Right lobe of liver (tissue), 6 donors: ENCODE data around the gene P3H2. TPM values are rescaled to one million over a fixed set of nuclear protein-coding genes. Genes with fewer than 3 reads are reported as not detected.

Experiments used
- ATAC-seq, 4 donors: fragments of 200-7000 bp; cut with Tn5 transposase; one replicate each; pipeline ENCODE4 v1.9.1; 2020; ENCODE audit warnings: mild to moderate bottlenecking in 4 of 4, moderate library complexity in 4 of 4
- DNase-seq, 3 donors: peaks; one replicate each; pipeline ENCODE4 v3.0.0-alpha.2; 2020
- H3K27ac ChIP-seq, 3 donors: fragments of 200-600 bp; one replicate each; pipeline ENCODE4 v1.8.0; 2022
- H3K27me3 ChIP-seq, 2 donors: fragments of 200-600 bp; one replicate each; pipeline ENCODE4 v1.8.0; 2022
- H3K36me3 ChIP-seq, 4 donors: fragments of 200-600 bp; sonication (generic) in 1 of 4; one replicate each; pipeline versions ENCODE4 v1.5.1 to v1.8.0; 2017 to 2022; ENCODE audit warnings: control low read depth in 1 of 4
- H3K4me1 ChIP-seq, 4 donors: fragments of 200-600 bp; sonication (generic) in 1 of 4; one replicate each; pipeline versions ENCODE4 v1.5.1 to v1.8.0; 2017 to 2022; ENCODE audit warnings: control low read depth in 1 of 4
- H3K4me3 ChIP-seq, 3 donors: fragments of 200-600 bp; one replicate each; pipeline ENCODE4 v1.8.0; 2022
- H3K9me3 ChIP-seq, 4 donors: fragments of 200-600 bp; sonication (generic) in 1 of 4; one replicate each; pipeline versions ENCODE4 v1.5.1 to v1.8.0; 2017 to 2022; ENCODE audit warnings: control low read depth in 1 of 4
- POLR2A ChIP-seq: fragments of 450-650 bp; IDR thresholded peaks from one replicate; pipeline ENCODE4 v1.6.1; 2017; ENCODE audit warnings: antibody characterized with exemption, mild to moderate bottlenecking
- WGBS: methylation state at CpG from one replicate; pipeline ENCODE4 v1.1.6; 2018; ENCODE audit warnings: low coverage, low lambda C conversion rate; ENCODE audit not compliant: insufficient coverage; ENCODE audit errors: missing lambda C conversion rate; 5-methylcytosine and 5-hydroxymethylcytosine counted together
- intact Hi-C, 2 donors: fragments of 100-400 bp; cut with DNase I; formaldehyde crosslinking; loops; one replicate each; pipeline versions ENCODE4 v1.11.2 to v1.14.1; 2022
- total RNA-seq, 6 experiments: library from RNA; depleted of rRNA in 2 of 6; stranded (reverse); fragments of >200 nt in 2 of 6; fragmentation: NEBNext Ultra II Directional in 3 of 6; extraction: Animal tissue kit (Norgen Biotek cat#: 25700) in 3 of 6; gene quantifications; one replicate each; pipeline versions ENCODE4 v1.1.0 to v1.2.4, GENCODE V29; 2016 to 2023
- TF ChIP-seq, protein P1 (sequence below), 4 donors: fragments of 200-600 bp in 3 of 4; fragments of 450-650 bp in 1 of 4; IDR thresholded peaks; one replicate each; pipeline versions ENCODE4 v1.5.1 to v1.8.0; 2016 to 2022; ENCODE audit warnings: antibody characterized with exemption in 4 of 4, mild to moderate bottlenecking in 2 of 4
- donor health status: DM: no; HTN: yes; CAD: no.
- donor health status: DM: no; HTN: no; CAD: no.
- donor health status: DM: no; HTN: no; CAD: no.
- donor health status: DM: no; HTN: yes; CAD: no.
- donor health status: DM: no; HTN: yes; CAD: no.

Gene P3H2
- total RNA-seq, 6 experiments from 2014 or later, result 3.2 to 8.7 (median 6.5) TPM

DNA sequence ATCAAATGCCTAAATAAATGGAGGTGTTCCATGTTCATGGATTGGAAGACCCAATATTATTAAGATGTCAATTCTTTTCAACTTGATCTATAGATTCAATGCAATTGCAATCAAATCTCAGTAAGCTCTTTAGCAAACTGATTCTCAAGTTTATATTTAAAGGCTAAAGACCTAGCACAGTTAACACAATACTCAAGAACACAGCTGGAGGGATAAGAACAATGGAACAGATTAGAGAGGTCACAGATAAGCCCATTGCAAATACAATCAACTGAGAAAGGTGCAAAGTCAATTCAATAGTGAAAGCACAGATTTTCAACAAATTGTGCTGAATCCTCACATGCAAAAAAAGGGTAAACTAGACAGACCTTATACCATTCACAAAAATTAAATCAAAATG is 198.9 kb downstream of the P3H2 start:
- ATAC-seq, result no peak
- Histone ChIP-seq H3K4me3 (no peak overlapping the region), H3K27ac (no peak overlapping the region), H3K9me3 (no peaks in the 10 kb centered on the region), H3K36me3 (no peaks in the 10 kb centered on the region), H3K27me3 (no peaks in the 10 kb centered on the region), H3K4me1 (no peaks in the 10 kb centered on the region)
- DNase-seq, result no peak
- TF ChIP-seq POLR2A, result no peak
- TF ChIP-seq, protein P1, sequence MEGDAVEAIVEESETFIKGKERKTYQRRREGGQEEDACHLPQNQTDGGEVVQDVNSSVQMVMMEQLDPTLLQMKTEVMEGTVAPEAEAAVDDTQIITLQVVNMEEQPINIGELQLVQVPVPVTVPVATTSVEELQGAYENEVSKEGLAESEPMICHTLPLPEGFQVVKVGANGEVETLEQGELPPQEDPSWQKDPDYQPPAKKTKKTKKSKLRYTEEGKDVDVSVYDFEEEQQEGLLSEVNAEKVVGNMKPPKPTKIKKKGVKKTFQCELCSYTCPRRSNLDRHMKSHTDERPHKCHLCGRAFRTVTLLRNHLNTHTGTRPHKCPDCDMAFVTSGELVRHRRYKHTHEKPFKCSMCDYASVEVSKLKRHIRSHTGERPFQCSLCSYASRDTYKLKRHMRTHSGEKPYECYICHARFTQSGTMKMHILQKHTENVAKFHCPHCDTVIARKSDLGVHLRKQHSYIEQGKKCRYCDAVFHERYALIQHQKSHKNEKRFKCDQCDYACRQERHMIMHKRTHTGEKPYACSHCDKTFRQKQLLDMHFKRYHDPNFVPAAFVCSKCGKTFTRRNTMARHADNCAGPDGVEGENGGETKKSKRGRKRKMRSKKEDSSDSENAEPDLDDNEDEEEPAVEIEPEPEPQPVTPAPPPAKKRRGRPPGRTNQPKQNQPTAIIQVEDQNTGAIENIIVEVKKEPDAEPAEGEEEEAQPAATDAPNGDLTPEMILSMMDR (IDR thresholded peaks at IDR 0.05), result no peak
- intact Hi-C loops, result no loop called here

DNA sequence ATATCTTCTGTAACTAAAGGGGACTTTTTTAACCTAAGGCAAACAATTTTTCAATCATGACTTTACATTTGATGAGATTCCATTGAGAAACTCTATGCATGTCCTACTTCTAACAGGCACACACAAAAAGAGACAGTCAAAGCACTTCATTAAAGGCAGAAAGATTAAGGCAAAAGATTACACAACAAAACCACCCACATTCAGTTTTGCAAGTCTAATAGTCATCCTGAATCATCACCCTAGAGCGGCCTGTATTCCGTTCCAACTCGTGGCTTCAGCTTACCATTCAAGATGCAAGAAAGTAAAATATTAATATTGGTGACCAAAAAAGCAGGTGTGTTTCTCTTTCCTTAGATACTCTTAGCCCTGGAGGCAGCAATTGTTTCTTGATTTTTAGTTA is 205.9 kb downstream of the P3H2 start:
- intact Hi-C loops, result no loop called here
- TF ChIP-seq, protein P1 (IDR thresholded peaks at IDR 0.05), result no peak
- TF ChIP-seq POLR2A, result no peak
- no peak overlapping the region for H3K4me3 ChIP-seq
- 76% methylated on average over 3 of the region's 3 CpGs for WGBS
- no peaks in the 10 kb centered on the region for H3K36me3 ChIP-seq
- no peak for DNase-seq
- no peaks in the 10 kb centered on the region for H3K9me3 ChIP-seq
- no peak overlapping the region for H3K27ac ChIP-seq
- ATAC-seq, result no peak
- no peaks in the 10 kb centered on the region for H3K4me1 ChIP-seq
- H3K27me3 ChIP-seq, result no peaks in the 10 kb centered on the region

DNA sequence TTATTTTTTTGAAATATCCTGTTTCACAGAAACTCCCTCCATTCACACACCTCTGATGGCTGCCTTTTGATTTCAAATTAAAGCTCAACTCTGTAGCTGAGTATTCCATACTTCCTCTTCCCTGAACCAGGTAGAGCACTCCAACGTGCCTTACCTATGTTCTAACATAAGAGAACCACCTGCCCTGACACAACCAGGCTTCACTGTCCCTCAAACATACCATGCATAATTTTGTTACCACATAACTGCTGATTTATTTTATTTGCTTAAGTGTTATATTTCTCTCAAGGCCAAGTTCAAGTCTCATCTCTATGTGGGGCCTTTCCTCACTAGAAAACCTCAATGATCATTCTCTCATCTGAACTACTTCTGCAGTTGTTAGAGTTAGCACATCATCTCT is 209.7 kb downstream of the P3H2 start:
- H3K36me3 ChIP-seq, result no peaks in the 10 kb centered on the region
- no peak overlapping the region for H3K27ac ChIP-seq
- ATAC-seq (no peak), DNase-seq (no peak)
- no peaks in the 10 kb centered on the region for H3K4me1 ChIP-seq
- no peaks in the 10 kb centered on the region for H3K9me3 ChIP-seq
- TF ChIP-seq, protein P1 (IDR thresholded peaks at IDR 0.05), result no peak
- no peak for TF ChIP-seq POLR2A
- H3K4me3 ChIP-seq, result no peak overlapping the region
- intact Hi-C loops, result no loop called here
- WGBS, result 60% methylated on average over 1 of the region's 1 CpG
- H3K27me3 ChIP-seq, result no peaks in the 10 kb centered on the region

DNA sequence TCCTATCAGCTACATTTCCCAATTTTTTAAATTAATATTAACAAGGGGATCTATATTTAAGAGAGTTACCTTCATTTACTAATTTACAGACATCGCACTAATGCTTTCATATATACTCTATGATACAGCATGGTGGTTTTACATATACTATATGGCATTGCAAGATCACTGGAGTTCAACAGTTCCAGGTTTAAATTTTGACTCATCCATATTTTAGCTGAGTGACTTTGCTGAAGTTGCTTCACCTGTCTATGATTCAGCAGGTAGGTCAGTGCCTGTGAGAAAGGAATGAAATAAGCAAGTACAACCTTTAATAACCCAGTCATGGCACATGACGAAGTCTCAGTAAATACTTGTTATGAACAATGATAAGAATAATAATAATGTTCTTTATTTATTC is 211.1 kb downstream of the P3H2 start:
- no peak for DNase-seq
- H3K27ac ChIP-seq, result no peak overlapping the region
- no peak overlapping the region for H3K4me3 ChIP-seq
- intact Hi-C loops, result no loop called here
- H3K9me3 ChIP-seq, result no peaks in the 10 kb centered on the region
- H3K27me3 ChIP-seq, result no peaks in the 10 kb centered on the region
- WGBS, result 61% methylated on average over 2 of the region's 2 CpGs
- H3K36me3 ChIP-seq, result no peaks in the 10 kb centered on the region
- no peaks in the 10 kb centered on the region for H3K4me1 ChIP-seq
- TF ChIP-seq, protein P1 (IDR thresholded peaks at IDR 0.05), result no peak
- no peak for TF ChIP-seq POLR2A
- no peak for ATAC-seq

DNA sequence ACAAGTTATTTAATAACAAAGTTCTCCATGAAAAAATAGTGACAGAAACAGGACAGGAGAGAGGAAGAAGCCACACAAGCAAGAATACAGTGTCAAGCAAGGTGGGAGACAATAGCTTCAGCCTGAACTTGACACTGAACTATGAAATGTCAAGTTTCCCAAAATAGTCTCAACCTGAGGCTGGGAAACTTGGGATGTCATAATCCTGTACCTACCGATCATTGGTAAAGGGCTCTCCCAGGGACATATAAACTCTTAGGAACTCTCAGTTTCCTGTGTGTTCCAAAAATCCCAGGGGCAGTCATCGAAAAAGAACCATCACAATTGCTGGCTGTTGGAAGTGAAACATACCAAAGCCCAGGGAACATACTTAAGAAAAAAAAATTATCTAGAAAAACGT is 211.6 kb downstream of the P3H2 start:
- no peaks in the 10 kb centered on the region for H3K9me3 ChIP-seq
- no peak for ATAC-seq
- WGBS, result 57% methylated on average over 2 of the region's 3 CpGs
- no peaks in the 10 kb centered on the region for H3K4me1 ChIP-seq
- DNase-seq, result no peak
- H3K27me3 ChIP-seq, result no peaks in the 10 kb centered on the region
- H3K27ac ChIP-seq, result no peak overlapping the region
- no peak overlapping the region for H3K4me3 ChIP-seq
- no peaks in the 10 kb centered on the region for H3K36me3 ChIP-seq
- TF ChIP-seq POLR2A, result no peak
- TF ChIP-seq, protein P1 (IDR thresholded peaks at IDR 0.05), result no peak
- intact Hi-C loops, result no loop called here
